HCT116 (cell line): Measurements from ENCODE around the gene VPS9D1.

Experiments
- CTCF ChIP-seq, 3 experiments: fragments of 200-600 bp in 1 of 3; sonication (generic) in 1 of 3; IDR thresholded peaks in 2 of 3; conservative IDR thresholded peaks in 1 of 3; 2 replicates each; pipeline ENCODE4 v1.5.1; 2012 to 2017; ENCODE audit warnings: low read depth in 2 of 3, low read length in 2 of 3, antibody characterized with exemption in 1 of 3, borderline replicate concordance in 1 of 3, control low read depth in 1 of 3, mild to moderate bottlenecking in 1 of 3, mixed read lengths in 1 of 3, mixed run types in 1 of 3, moderate library complexity in 1 of 3; ENCODE audit not compliant: insufficient read depth in 1 of 3
- FOSL1 ChIP-seq: IDR thresholded peaks from 2 replicates; pipeline ENCODE4 v1.6.1; 2012; ENCODE audit warnings: low read depth
- MAX ChIP-seq: IDR thresholded peaks from 2 replicates; pipeline ENCODE4 v1.6.1; 2012
- POLR2A ChIP-seq: IDR thresholded peaks from 2 replicates; pipeline ENCODE4 v1.7.0; 2011; ENCODE audit warnings: borderline replicate concordance; ENCODE audit not compliant: insufficient read depth, insufficient read length; ENCODE audit errors: extremely low read depth
- REST ChIP-seq: IDR thresholded peaks from 2 replicates; pipeline ENCODE4 v1.6.1; 2012; ENCODE audit warnings: low read depth
- TCF7L2 ChIP-seq: IDR thresholded peaks from 2 replicates; pipeline ENCODE4 v1.7.0; 2011; ENCODE audit warnings: borderline replicate concordance, inconsistent platforms; ENCODE audit not compliant: insufficient read depth, insufficient read length; ENCODE audit errors: extremely low read depth
- ZBTB33 ChIP-seq: IDR thresholded peaks from 2 replicates; pipeline ENCODE4 v1.6.1; 2011; ENCODE audit warnings: mild to moderate bottlenecking, low read length, moderate library complexity; ENCODE audit not compliant: insufficient replicate concordance; ENCODE audit errors: extremely low read depth

GRCh38 chr16:89660146-89660545 lies 60.6 kb downstream of the VPS9D1 start:
- TF ChIP-seq CTCF (IDR thresholded peaks at IDR 0.05 in 2 of 3, conservative IDR thresholded peaks at IDR 0.05 in 1 of 3; ENCODE audit: borderline replicate concordance in 1 of 3, insufficient read depth in 1 of 3, low read depth in 2 of 3, low read length in 2 of 3) (no peak), TCF7L2 (no peak), POLR2A (no peak), REST (no peak), ZBTB33 (no peak), MAX (no peak), FOSL1 (no peak)
